GM12892 (cell line): ENCODE measurements around the gene FBXO47.

Experiments
- POLR2A ChIP-seq: IDR thresholded peaks from 2 replicates; pipeline ENCODE4 v1.6.1; 2011; ENCODE audit warnings: low read depth, low read length, control low read depth
- POLR2AphosphoS5 ChIP-seq: IDR thresholded peaks from 2 replicates; pipeline ENCODE4 v1.6.1; 2011; ENCODE audit warnings: low read depth, low read length, control low read depth
- TAF1 ChIP-seq: IDR thresholded peaks from 2 replicates; pipeline ENCODE4 v1.6.1; 2011; ENCODE audit warnings: low read depth, mild to moderate bottlenecking, control low read depth, low read length, borderline replicate concordance

- TF ChIP-seq TAF1, result no peak
- no peak for TF ChIP-seq POLR2AphosphoS5
- no peak for TF ChIP-seq POLR2A
Measured at GRCh38 chr17:38903404-38903803, 63.8 kb downstream of the FBXO47 start.
